IMR-90 (cell line): ENCODE measurements around the gene SUPT3H. TPM values are rescaled to one million over a fixed set of nuclear protein-coding genes. Genes with fewer than 3 reads are reported as not detected.

Source experiments
- ATAC-seq: fragments of 200-7000 bp; cut with Tn5 transposase; 2 replicates; pipeline ENCODE4 v1.9.1; 2020; ENCODE audit warnings: low read depth, mild to moderate bottlenecking, moderate library complexity
- BruUV-seq: library from RNA; stranded (reverse); fragments of 400-500 nt; replicated peaks from 2 replicates; lab custom pipeline; 2021; lab: Mats Ljungman, UMichigan
- CTCF ChIA-PET: fragments of 300-600 bp; formaldehyde crosslinking; extraction: SDS; loops from one replicate; lab custom pipeline; 2021; ENCODE audit warnings: antibody characterized with exemption; lab: Yijun Ruan, JAX
- POLR2A ChIA-PET: fragments of 300-600 bp; sonication (Branson Sonifier 250); formaldehyde crosslinking; loops from one replicate; lab custom pipeline; 2022; ENCODE audit warnings: antibody characterized with exemption; ENCODE audit not compliant: unreplicated experiment; lab: Charles Lee
- DNase-seq: peaks from one replicate; pipeline ENCODE4 v3.0.0; 2013
- H2AFZ ChIP-seq: replicated peaks from 2 replicates; pipeline ENCODE3; 2013; ENCODE audit warnings: low read length, mild to moderate bottlenecking; ENCODE audit not compliant: poor library complexity
- H2AK5ac ChIP-seq: 2 replicates; pipeline ENCODE4 v1.6.1; 2013; ENCODE audit warnings: low read depth, low read length, inconsistent platforms
- H2AK9ac ChIP-seq: replicated peaks from 2 replicates; pipeline ENCODE3; 2013; ENCODE audit warnings: mild to moderate bottlenecking, low read depth, low read length, moderate library complexity; ENCODE audit not compliant: poor library complexity
- H2BK120ac ChIP-seq: 2 replicates; pipeline ENCODE4 v1.6.1; 2013; ENCODE audit warnings: low read depth, low read length, inconsistent platforms
- H2BK15ac ChIP-seq: 3 replicates; pipeline ENCODE4 v1.6.1; 2013; ENCODE audit warnings: low read depth, low read length, inconsistent platforms
- H2BK20ac ChIP-seq: 2 replicates; pipeline ENCODE4 v1.6.1; 2013; ENCODE audit warnings: low read depth, mild to moderate bottlenecking, inconsistent platforms, low read length, moderate library complexity
- H2BK5ac ChIP-seq: 2 replicates; pipeline ENCODE4 v1.6.1; 2013; ENCODE audit warnings: mild to moderate bottlenecking, low read depth, low read length, inconsistent platforms; ENCODE audit not compliant: poor library complexity, severe bottlenecking
- H3K14ac ChIP-seq: replicated peaks from 2 replicates; pipeline ENCODE4 v1.6.1; 2013; ENCODE audit warnings: low read depth, low read length, inconsistent platforms
- H3K18ac ChIP-seq: 2 replicates; pipeline ENCODE4 v1.6.1; 2013; ENCODE audit warnings: low read depth, low read length, control low read depth
- H3K23ac ChIP-seq: 2 replicates; pipeline ENCODE4 v1.6.1; 2013; ENCODE audit warnings: low read depth, low read length, inconsistent platforms
- H3K27ac ChIP-seq: 2 replicates; pipeline ENCODE4 v1.5.1; 2013; ENCODE audit warnings: mild to moderate bottlenecking, control low read depth, low read length; ENCODE audit not compliant: insufficient read depth
- H3K27me3 ChIP-seq: 2 replicates; pipeline ENCODE4 v1.6.1; 2013; ENCODE audit warnings: low read length; ENCODE audit not compliant: control insufficient read depth, insufficient read depth
- H3K36me3 ChIP-seq: 2 replicates; pipeline ENCODE4 v1.6.1; 2013; ENCODE audit warnings: low read length, mixed read lengths; ENCODE audit not compliant: control insufficient read depth, insufficient read depth
- H3K4ac ChIP-seq: 2 replicates; pipeline ENCODE4 v1.6.1; 2013; ENCODE audit warnings: low read depth, low read length, inconsistent platforms
- H3K4me1 ChIP-seq: 2 replicates; pipeline ENCODE4 v1.6.1; 2013; ENCODE audit warnings: low read length, mixed read lengths; ENCODE audit not compliant: control insufficient read depth, insufficient read depth
- H3K4me2 ChIP-seq: 2 replicates; pipeline ENCODE4 v1.6.1; 2013; ENCODE audit warnings: low read depth, mild to moderate bottlenecking, control low read depth, low read length, moderate library complexity
- H3K4me3 ChIP-seq: 2 replicates; pipeline ENCODE4 v1.5.1; 2013; ENCODE audit warnings: low read depth, mild to moderate bottlenecking, control low read depth, low read length, moderate library complexity; ENCODE audit not compliant: insufficient read depth
- H3K56ac ChIP-seq: 2 replicates; pipeline ENCODE4 v1.6.1; 2013; ENCODE audit warnings: low read length, inconsistent platforms; ENCODE audit not compliant: insufficient read depth; ENCODE audit errors: extremely low read depth
- H3K79me1 ChIP-seq, 2 experiments: 2 replicates each; pipeline ENCODE4 v1.6.1; 2013; ENCODE audit warnings: low read length in 2 of 2, inconsistent platforms in 1 of 2, low read depth in 1 of 2
- H3K9ac ChIP-seq: 2 replicates; pipeline ENCODE4 v1.6.1; 2013; ENCODE audit warnings: low read depth, low read length, control low read depth
- H3K9me1 ChIP-seq: 2 replicates; pipeline ENCODE4 v1.6.1; 2013; ENCODE audit warnings: low read length, inconsistent platforms; ENCODE audit not compliant: insufficient read depth
- H3K9me3 ChIP-seq: 2 replicates; pipeline ENCODE4 v1.6.1; 2013; ENCODE audit warnings: low read length; ENCODE audit not compliant: control insufficient read depth, insufficient read depth
- H4K20me1 ChIP-seq: 2 replicates; pipeline ENCODE4 v1.6.1; 2013; ENCODE audit warnings: low read length, inconsistent platforms; ENCODE audit not compliant: insufficient read depth
- H4K5ac ChIP-seq: 2 replicates; pipeline ENCODE4 v1.6.1; 2013; ENCODE audit warnings: mild to moderate bottlenecking, low read depth, low read length, control low read depth
- H4K8ac ChIP-seq, 2 experiments: 2 replicates each; pipeline ENCODE4 v1.6.1; 2013; ENCODE audit warnings: low read depth in 2 of 2, low read length in 2 of 2, control low read depth in 1 of 2, inconsistent platforms in 1 of 2
- H4K91ac ChIP-seq: 2 replicates; pipeline ENCODE4 v1.6.1; 2013; ENCODE audit warnings: low read depth, low read length, inconsistent platforms; ENCODE audit not compliant: insufficient read depth
- CEBPB ChIP-seq: IDR thresholded peaks from 2 replicates; pipeline ENCODE4 v1.6.1; 2012; ENCODE audit warnings: low read depth, low read length, improper control_type of control experiment
- CHD1 ChIP-seq: IDR thresholded peaks from 2 replicates; pipeline ENCODE4 v1.6.1; 2012; ENCODE audit warnings: low read depth, low read length, improper control_type of control experiment
- CTCF ChIP-seq: conservative IDR thresholded peaks from 2 replicates; pipeline ENCODE4 v1.5.1; 2012; ENCODE audit warnings: mild to moderate bottlenecking, low read depth, low read length, improper control_type of control experiment
- FOS ChIP-seq: fragments of 150-350 bp; IDR thresholded peaks from 2 replicates; pipeline ENCODE4 v1.6.1; 2016; ENCODE audit warnings: low read depth, low read length
- MAFK ChIP-seq: IDR thresholded peaks from 2 replicates; pipeline ENCODE4 v1.6.1; 2012; ENCODE audit warnings: low read depth, low read length, improper control_type of control experiment
- MAZ ChIP-seq: IDR thresholded peaks from 2 replicates; pipeline ENCODE4 v1.6.1; 2012; ENCODE audit warnings: low read depth, mild to moderate bottlenecking, low read length, improper control_type of control experiment, moderate library complexity, borderline replicate concordance
- MXI1 ChIP-seq: IDR thresholded peaks from 2 replicates; pipeline ENCODE4 v1.6.1; 2012; ENCODE audit warnings: low read depth, mild to moderate bottlenecking, low read length, moderate library complexity, borderline replicate concordance
- NFE2L2 ChIP-seq: fragments of 150-350 bp; IDR thresholded peaks from 2 replicates; pipeline ENCODE4 v1.6.1; 2016; ENCODE audit warnings: low read depth, mild to moderate bottlenecking, low read length
- POLR2A ChIP-seq: IDR thresholded peaks from 2 replicates; pipeline ENCODE4 v1.6.1; 2012; ENCODE audit warnings: mild to moderate bottlenecking, low read depth, low read length
- RAD21 ChIP-seq: IDR thresholded peaks from 2 replicates; pipeline ENCODE4 v1.6.1; 2012; ENCODE audit warnings: low read length, improper control_type of control experiment
- whole genome bisulfite sequencing, 2 experiments: methylation state at CpG; one replicate each; pipeline versions ENCODE4 v1.1.5 to v1.1.7; 2013; ENCODE audit warnings: missing lambda C conversion rate in 2 of 2; ENCODE audit not compliant: insufficient read length in 1 of 2; ENCODE audit errors: extremely low coverage in 2 of 2; 5-methylcytosine and 5-hydroxymethylcytosine counted together
- dilution Hi-C: fragments of 300-500 bp; cut with HindIII; formaldehyde crosslinking; loops from one replicate; pipeline ENCODE4 v1.14.3; 2018; ENCODE audit warnings: low sequenced_read_pairs; ENCODE audit not compliant: unreplicated experiment
- in situ Hi-C: fragments of 300-500 bp; cut with MboI; formaldehyde crosslinking; loops from 3 replicates; pipeline ENCODE4 v1.14.3; 2019; ENCODE audit warnings: low sequenced_read_pairs, inconsistent platforms, mixed read lengths
- intact Hi-C: fragments of 100-400 bp; cut with micrococcal nuclease; formaldehyde crosslinking; loops from 2 replicates; pipeline ENCODE4 v1.10.0; 2022
- polyA plus RNA-seq, 3 experiments: library from polyadenylated mRNA; depleted of rRNA; stranded (reverse); fragments of >200 nt; gene quantifications; 2 replicates each; pipeline ENCODE4 v1.2.3, GENCODE V29; 2012; ENCODE audit warnings: low replicate concordance in 1 of 3
- total RNA-seq: library from RNA; depleted of rRNA; stranded (reverse); fragments of >200 nt; gene quantifications from 2 replicates; pipeline ENCODE4 v1.2.3, GENCODE V29; 2012
- TF ChIP-seq, protein P1 (sequence below): fragments of 150-350 bp; IDR thresholded peaks from 2 replicates; pipeline ENCODE4 v1.6.1; 2016; ENCODE audit warnings: low read depth, mild to moderate bottlenecking, low read length, moderate library complexity, borderline replicate concordance

Gene SUPT3H
- total and polyA plus RNA-seq, 2 of the 4 experiments (the other 2 are of a cell fraction): 4.5 to 5.0 TPM

GRCh38 chr6:44959651-44960050 is 418.1 kb downstream of the SUPT3H start:
- ChIA-PET POLR2A (no interaction called here), CTCF (no interaction called here)
- H2BK15ac ChIP-seq: no peak overlapping the region
- no peak overlapping the region for H2BK5ac ChIP-seq
- no peak overlapping the region for H2AK9ac ChIP-seq
- no peak overlapping the region for H4K8ac ChIP-seq
- no peak overlapping the region for H3K4me2 ChIP-seq
- no peaks in the 10 kb centered on the region for H3K9me3 ChIP-seq
- WGBS, 2 experiments: no CpG with 5 or more reads among the region's 3 CpGs
- H3K23ac ChIP-seq: no peak overlapping the region
- no peak overlapping the region for H2AFZ ChIP-seq
- no peaks in the 10 kb centered on the region for H3K27me3 ChIP-seq
- no peak overlapping the region for H2BK120ac ChIP-seq
- H4K91ac ChIP-seq: no peak overlapping the region
- H3K4me1 ChIP-seq: no peaks in the 10 kb centered on the region
- DNase-seq (no peak), ATAC-seq (no peak)
- H3K56ac ChIP-seq: no peak overlapping the region
- no peak overlapping the region for H3K18ac ChIP-seq
- intact Hi-C loops (no loop called here), dilution Hi-C loops (no loop called here), in situ Hi-C loops (no loop called here)
- H4K20me1 ChIP-seq: no peaks in the 10 kb centered on the region
- no peak overlapping the region for H2BK20ac ChIP-seq
- H4K5ac ChIP-seq: no peak overlapping the region
- no peak overlapping the region for H3K4ac ChIP-seq
- no peak overlapping the region for H3K14ac ChIP-seq
- H3K27ac ChIP-seq: no peak overlapping the region
- no peak overlapping the region for H3K4me3 ChIP-seq
- no peaks in the 10 kb centered on the region for H3K79me1 ChIP-seq
- no peak overlapping the region for H3K9ac ChIP-seq
- H3K36me3 ChIP-seq: no peaks in the 10 kb centered on the region
- H3K9me1 ChIP-seq: no peaks in the 10 kb centered on the region
- TF ChIP-seq MAZ (no peak), MAFK (no peak), POLR2A (no peak), CHD1 (no peak), CEBPB (no peak), CTCF (no peak), MXI1 (no peak), NFE2L2 (no peak), FOS (no peak), RAD21 (no peak)
- TF ChIP-seq, protein P1, sequence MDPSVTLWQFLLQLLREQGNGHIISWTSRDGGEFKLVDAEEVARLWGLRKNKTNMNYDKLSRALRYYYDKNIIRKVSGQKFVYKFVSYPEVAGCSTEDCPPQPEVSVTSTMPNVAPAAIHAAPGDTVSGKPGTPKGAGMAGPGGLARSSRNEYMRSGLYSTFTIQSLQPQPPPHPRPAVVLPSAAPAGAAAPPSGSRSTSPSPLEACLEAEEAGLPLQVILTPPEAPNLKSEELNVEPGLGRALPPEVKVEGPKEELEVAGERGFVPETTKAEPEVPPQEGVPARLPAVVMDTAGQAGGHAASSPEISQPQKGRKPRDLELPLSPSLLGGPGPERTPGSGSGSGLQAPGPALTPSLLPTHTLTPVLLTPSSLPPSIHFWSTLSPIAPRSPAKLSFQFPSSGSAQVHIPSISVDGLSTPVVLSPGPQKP: no peak
- BruUV-seq: no TSS peak
- no peak overlapping the region for H2AK5ac ChIP-seq
